ENCODE data around the gene VWA2. TPM values are rescaled to one million over a fixed set of nuclear protein-coding genes. Genes with fewer than 3 reads are reported as not detected.
"Not testable (repeated sequence)": the region's sequence is repeated elsewhere in the genome, so short reads cannot be mapped to it uniquely, and the experiment has no call there.

Gene VWA2
- polyA plus RNA-seq, 3 donors, result 2.5 to 3.2 (median 2.8) TPM

DNA sequence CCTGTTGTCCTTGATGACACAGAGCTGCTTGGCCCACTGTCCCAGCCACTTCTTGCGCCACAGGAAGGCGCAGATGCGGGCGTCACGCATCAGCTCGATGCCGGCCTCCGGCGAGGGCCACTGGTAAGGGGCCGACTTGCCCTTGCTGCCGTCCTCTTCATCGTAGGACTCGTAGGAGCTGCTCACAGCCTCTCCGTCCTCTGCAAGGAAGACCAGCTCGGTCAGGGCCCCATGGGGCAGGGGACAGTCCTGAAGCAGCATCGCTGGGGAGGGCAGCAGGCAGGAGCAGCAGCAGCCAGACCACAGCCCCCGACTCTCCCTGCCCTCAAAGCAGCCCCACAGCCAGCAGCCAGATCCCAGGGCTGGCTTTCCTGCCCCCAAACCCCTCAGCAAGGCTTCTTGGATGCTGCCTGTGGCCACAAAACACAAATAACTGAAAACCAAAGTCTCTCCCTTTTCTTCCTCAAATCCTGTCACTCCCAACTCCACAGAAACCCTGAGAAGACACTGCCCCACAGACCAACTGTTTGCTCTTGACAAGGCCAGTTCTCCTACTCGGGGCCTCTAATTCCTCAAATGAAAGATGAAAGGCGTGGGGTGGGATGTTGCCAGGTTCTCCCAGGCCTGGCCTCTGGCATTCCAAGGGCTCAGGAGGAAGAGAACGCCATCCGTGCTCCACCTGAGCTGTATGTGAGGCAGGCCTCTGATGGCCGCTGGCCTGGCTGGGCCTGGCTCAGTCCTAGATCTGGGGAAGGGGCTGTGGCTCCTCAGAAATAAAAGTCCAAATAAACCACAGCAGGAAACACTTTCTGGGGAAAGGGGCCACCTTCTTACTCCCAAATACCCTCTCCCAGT is 76.7 kb downstream of the VWA2 start:
- no peak for DNase-seq

- no peak for DNase-seq
Observed at GRCh38 chr10:114316744-114317143, 77.7 kb downstream of the VWA2 start.

GRCh38 chr10:114319406-114320248 is 80.6 kb downstream of the VWA2 start:
- no peak for DNase-seq

DNA sequence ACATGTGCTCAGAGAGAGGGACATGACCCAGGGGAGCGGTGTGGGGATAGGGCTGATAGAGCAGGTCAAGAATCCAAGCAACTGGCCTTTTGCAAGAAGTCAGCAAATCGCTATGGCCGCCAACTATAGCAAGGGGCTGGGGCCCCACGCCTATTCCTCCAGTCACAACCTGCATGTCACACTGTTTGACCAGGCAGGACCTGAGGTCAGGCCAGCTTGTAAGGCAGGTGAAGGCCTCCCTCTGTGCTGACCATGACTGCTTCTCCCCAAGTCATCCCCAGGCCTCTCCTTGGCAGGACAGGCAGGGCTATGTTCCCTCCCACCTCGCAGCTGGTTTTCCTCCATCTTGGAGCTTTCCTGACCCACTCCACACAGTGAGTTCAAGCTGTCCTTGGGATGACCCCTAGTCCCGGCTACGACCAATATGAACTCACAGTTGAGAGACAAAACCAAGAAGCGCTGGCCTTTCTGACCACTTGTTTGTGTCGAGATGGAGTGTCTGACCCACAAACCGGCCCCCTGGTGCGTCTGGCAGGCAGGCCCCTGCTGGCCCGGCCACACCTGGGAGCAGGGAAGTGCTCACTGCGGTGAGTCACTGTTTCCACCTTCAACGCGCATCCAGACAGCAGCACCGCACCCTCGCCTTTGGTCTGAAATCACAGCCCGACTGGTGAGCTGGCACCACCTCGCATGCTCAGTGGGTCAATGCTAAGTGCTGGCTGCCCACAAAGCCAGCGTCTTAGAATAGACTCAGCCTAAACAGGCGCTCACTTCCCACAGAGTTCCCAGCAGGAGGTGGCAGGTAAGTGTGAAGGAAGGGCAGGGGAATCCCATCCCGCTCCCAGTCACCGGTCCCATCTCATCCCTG is 81.4 kb downstream of the VWA2 start:
- DNase-seq, result no peak

DNA sequence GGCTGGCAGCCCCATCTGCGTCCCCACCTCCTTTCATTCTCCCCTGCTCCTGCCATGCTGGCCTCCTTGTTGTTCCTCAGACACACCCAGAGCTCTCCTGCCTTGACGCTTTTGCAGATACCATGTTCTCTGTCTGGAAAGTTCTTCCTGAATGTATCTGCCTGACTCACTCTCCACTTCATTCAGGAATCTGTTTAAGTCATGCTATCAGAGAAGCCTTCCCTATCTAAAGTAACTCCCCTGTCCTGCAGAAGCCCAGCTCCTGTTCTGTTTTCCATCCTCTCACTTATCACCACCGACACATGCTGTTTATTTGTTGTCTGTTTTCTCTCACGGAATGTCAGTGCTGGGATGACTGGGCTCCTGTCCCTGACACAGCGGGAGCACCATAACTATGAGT is 83.3 kb downstream of the VWA2 start:
- no peak for DNase-seq

DNA sequence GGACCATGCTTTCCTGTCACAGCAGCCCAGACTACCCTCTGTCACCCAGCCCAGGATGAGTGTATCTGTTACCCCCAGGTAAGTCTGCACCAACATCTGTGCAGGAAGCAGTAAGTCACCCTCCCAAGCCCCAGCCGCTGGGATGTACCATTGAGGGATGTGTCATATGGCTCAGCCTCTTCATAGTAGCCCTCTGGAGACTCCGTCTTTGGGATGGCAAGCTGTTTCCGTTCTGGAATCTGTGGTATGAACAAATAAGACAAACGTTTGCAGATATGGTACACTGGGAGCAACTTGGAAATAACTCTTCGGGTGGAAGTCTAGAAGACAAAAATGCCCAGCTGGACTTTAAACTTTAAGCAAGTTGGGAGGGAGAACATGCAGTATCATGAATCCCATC is 84.0 kb downstream of the VWA2 start:
- DNase-seq, result no peak

- no peak for DNase-seq
Observed at GRCh38 chr10:114326795-114327194, 87.7 kb downstream of the VWA2 start.

GRCh38 chr10:114327537-114328440 is 88.7 kb downstream of the VWA2 start:
- DNase-seq, result no peak

- no peak for DNase-seq
Observed at GRCh38 chr10:114328441-114328812, 89.4 kb downstream of the VWA2 start.

GRCh38 chr10:114328874-114329273 is 89.8 kb downstream of the VWA2 start:
- DNase-seq, result no peak

GRCh38 chr10:114329634-114330365 is 90.7 kb downstream of the VWA2 start:
- no peak for DNase-seq

GRCh38 chr10:114332301-114333192 is 93.5 kb downstream of the VWA2 start:
- no peak for DNase-seq

- not testable (repeated sequence) for DNase-seq
Observed at GRCh38 chr10:114333441-114333840, 94.4 kb downstream of the VWA2 start.

DNA sequence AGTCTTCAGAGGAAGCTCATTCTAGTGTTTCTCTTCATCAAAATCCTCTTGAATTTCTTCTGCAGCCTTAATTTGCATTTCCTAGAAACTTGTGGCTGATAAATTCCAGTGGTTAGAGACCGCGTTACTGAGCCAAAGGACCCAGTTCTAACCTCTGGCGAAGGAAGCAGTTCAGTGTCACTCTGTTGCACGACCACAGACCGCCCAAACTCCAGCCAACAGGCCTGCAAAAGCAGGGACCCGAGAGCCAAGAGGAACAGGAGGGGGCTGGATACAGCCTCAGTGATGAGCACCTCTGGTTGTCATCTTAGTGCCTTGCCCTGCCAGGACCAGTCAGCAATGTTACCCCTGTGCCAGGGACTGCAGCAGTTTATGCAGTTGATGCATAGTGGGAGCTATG is 95.2 kb downstream of the VWA2 start:
- DNase-seq, result no peak

GRCh38 chr10:114335614-114336013 is 96.6 kb downstream of the VWA2 start:
- DNase-seq, result no peak

DNA sequence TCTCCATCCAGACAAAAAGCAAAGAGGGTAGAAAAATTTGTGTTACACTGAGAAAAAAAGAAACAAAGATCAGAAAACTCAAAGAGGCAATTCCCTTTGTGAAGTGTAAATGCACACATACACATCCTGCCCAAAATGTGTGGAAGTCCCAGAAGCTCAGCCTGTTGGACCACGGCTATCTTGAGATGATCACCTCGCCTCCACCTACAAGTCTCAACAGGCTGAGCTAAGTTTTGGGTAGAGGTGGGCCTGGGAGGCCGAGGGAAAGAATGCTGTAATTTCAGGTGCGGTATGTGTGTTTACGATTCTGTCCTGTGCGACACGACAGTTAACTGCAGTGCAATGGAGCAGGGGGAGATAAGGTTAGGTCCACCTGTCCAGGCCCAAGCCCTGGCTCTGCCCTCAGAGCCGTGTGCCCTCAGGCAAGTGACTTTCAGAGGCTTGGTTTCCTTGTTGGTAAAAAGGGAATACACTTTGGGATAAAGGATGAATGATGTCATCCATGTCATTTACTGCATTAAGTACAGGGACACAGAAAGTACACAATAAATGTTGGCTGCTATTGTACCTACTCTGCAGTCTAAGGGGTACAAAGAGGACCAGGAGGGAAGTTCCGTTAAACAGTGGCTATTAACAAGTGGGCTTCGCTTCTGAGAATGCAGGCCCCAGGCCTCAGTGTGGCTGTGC is 97.9 kb downstream of the VWA2 start:
- DNase-seq, result no peak

DNA sequence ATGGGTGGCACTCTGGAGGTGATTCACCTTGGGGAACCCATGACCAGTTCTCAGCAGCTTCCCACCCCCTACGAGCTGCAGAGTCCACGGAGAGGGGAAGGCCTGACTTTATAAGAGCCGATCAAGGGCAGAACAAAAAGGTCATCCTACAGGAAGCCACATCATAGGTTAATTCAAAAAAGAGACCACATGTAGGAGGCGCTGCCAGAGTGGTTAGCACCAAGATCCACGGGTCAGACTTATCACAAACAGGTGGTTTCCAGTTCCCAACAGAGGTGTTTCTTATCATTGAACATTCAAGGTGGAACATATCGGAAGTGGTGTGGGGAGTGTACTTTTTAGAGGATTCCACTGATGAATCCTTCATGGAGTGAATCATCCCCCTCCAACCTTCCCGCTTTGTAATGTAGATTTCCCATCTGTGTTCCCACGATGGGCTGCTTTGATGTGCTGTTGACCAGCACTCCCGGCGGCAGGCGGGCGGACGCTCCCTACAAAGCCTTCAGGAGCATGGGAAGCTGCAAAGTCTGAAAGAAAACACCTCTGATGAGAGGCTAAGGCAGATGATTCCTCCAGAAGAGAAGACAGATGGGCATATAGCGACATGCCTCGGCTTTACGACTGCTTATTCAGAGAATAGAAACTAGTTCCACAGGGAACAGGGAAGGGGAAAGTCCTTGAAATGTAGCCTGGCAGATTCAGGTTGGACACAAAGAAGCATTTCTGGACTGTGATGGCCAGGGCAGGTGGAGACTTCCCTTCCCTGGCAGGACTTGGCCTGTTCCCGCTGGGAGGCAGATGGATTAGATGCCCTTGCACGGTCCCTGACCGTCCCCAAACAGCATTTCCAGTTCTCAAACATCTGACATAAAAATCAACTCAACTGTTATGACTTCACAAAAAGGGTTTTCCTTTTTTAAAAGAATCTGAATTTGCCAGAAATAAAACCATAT is 98.7 kb downstream of the VWA2 start:
- DNase-seq, result no peak

Data from renal pelvis (tissue), 4 donors.